SH-SY5Y (cell line): ENCODE results near the gene ATXN7.

Experiments used
- GATA2 ChIP-seq: IDR thresholded peaks from 2 replicates; pipeline ENCODE4 v1.6.1; 2011; ENCODE audit warnings: mild to moderate bottlenecking, low read depth, low read length
- GATA3 ChIP-seq: IDR thresholded peaks from 2 replicates; pipeline ENCODE4 v1.6.1; 2011; ENCODE audit warnings: low read depth, mild to moderate bottlenecking, low read length, moderate library complexity

DNA sequence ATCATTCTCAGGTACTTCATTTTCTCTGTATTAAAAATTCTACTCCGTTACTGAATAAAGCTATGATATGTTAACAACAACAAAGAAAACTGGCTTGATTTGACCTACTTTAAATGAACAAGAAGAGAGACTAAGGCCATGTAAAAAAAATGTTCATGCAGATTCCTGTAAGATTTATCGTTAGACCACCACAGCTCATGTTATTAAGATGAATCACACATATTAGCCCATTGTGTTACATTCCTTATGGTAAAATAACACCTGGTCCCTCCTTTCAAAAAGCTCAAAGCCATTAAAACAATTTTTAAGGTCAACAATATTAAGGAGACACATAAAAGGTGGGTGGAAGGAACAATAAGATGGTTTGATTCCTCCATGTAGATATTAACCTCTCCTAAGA lies 6.4 kb upstream of the ATXN7 start:
- TF ChIP-seq GATA3 (no peak), GATA2 (no peak)
